Measurements from ENCODE around the gene ANKUB1.

Gene ANKUB1

GRCh38 chr3:149752788-149753136 is 39.6 kb downstream of the ANKUB1 start:
- DNase-seq, result no peak

GRCh38 chr3:149752051-149752787 is 40.1 kb downstream of the ANKUB1 start, which contains the start of gene COMMD2:
Gene COMMD2 (minus strand): TSS chr3:149752489. CDS start chr3:149752444, 45 bp downstream.
- DNase-seq, result peak; percentile 72

- DNase-seq, result no peak
Measured at GRCh38 chr3:149751551-149751950, 40.8 kb downstream of the ANKUB1 start.

DNA sequence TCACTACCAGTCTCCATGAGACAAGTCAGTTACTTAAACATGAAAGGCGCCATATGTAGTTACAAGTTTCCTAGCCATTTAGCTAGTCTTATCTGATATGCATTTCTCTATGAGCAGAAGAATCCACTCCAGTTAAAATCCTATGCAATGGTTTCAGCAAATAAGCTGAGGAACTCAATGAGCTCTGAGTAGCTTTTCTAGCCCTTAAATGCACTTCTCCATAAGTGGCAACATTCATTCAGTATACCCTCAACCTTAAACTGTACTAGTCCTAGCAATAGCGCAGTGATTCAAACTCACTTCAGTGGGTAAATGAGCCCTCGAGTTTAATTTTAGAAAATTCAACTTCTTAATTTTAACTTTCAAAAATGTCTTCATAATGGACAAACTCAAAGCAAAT is 47.7 kb downstream of the ANKUB1 start:
- no peak for DNase-seq

DNA sequence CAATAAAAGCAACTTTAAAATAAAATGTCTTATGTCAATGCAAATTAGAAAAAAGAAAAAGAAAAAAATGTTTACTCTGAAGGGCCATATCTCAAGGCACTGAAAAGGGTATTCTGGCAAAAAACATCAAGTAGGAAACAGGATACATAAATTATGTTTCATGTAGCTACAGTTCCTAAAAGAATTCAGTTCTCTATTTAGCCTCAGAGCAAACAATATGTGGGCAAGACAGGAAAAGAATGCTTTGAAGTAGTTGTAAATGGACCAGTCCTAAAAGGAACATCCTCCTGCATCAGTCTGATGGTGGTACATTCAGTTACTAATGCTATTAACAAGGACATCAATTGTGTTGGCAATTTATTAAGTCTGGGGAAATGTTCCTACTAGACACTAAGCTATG is 48.2 kb downstream of the ANKUB1 start:
- no peak for DNase-seq

- DNase-seq, result no peak
Measured at GRCh38 chr3:149739396-149739795, 53.0 kb downstream of the ANKUB1 start.

DNA sequence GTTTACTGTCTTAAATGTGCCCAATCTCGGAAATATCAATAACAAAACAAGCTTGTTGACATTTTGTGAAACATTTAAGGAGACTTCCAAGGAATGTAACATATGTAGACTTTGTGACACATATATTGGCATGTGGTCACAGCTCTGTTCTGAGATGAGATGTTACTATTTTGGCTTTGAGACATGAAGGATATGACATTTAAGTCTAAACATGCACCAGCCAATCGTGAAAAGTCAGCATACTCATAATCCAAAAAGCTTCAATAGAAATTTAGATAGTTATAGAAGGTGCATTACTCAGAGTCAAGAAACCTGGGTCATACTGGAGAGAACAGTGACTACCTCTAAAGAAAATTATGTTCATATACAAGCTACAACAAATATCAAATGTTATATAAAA is 53.5 kb downstream of the ANKUB1 start:
- DNase-seq, result no peak

GRCh38 chr3:149736953-149737205 is 55.5 kb downstream of the ANKUB1 start:
- DNase-seq, result no peak

GRCh38 chr3:149736175-149736952 is 56.0 kb downstream of the ANKUB1 start:
- no peak for DNase-seq

DNA sequence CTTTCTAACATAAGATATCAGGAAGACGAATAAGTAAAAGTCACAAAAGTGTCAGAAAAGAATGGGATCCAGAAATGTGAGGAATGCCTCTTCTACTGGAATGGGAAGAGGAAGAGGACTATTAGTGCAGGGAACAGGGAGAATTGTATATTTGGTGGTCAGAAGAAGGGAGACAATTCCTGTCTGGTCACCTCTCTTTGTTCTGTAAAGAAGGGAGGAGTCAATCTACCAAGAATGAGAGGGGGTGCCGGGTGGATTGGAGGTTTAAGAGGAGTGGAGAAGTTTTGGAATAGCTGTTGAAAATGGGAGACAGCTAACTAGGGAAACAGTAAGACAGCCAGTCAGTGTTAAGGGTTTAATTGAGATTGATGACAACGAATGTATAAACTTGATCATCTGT is 60.1 kb downstream of the ANKUB1 start:
- no peak for DNase-seq

DNA sequence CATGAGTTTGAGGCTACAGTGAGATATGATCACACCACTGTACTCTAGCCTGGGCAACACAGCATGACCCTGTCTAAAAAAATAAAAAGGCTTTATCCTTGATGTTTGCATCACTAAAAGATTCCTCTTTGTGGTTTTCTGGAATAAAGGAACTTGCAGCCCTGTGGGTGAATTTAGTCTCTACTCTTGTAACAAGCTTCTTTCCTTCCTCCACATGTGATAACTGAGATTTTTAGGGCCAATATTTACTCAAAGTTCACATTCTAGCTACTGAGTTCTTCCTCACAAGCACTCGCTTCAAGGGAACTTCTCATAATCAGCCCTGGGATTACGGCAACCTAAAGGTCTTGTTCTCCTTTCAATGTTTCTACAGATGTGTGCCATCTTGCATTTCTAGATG is 64.7 kb downstream of the ANKUB1 start:
- DNase-seq, result no peak

DNA sequence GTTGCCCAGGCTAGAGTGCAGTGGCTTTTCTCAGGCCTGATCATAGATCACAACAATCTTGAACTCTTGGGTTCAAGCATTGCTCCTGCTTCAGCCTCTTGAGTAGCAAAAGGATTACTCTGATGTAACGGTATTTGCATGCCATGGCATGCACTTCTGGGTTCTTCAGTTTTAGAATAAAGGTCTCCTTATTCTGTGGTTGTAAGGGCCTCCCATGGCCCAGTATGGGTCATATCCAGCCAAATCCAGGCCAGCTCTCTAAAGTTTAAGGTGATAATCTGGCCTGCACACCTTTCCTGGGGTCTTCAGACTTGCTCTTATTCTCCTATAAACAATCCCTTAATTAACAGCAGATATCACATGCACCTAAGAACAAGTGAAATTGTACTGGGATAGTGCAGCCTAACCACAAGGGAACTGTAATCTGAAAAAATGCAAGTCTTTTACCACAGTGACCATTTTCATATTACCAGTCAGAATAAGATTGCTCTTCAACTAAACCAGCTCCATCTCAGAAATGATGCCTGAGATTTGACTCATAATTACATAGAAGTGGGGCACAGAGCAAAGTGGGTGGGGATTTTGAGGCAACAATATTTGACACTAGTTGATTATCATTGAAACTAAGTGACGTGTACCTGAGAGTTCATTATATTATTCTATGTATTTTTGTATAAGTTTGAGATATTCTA is 65.5 kb downstream of the ANKUB1 start:
- no peak for DNase-seq

DNA sequence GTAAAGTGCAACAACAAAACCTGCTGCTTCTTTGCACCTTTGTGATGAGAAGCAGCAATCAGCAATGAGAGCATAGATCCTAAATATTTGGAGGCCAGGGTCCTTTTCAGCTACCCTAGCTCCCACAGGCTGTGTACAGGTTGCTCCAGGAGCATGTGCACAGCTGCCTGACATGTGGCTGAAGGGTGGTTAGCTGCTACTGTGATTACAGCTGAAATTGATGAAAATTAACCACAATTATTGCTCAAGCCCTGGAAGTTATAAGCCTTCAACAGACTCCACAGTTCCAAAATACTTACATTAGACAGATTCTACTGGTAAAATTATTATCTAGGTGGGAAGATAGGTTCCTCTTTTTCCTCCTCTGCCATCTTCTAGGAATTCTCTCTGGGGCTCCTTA is 68.6 kb downstream of the ANKUB1 start:
- no peak for DNase-seq

- DNase-seq, result no peak
Measured at GRCh38 chr3:149720918-149721317, 71.4 kb downstream of the ANKUB1 start.

DNA sequence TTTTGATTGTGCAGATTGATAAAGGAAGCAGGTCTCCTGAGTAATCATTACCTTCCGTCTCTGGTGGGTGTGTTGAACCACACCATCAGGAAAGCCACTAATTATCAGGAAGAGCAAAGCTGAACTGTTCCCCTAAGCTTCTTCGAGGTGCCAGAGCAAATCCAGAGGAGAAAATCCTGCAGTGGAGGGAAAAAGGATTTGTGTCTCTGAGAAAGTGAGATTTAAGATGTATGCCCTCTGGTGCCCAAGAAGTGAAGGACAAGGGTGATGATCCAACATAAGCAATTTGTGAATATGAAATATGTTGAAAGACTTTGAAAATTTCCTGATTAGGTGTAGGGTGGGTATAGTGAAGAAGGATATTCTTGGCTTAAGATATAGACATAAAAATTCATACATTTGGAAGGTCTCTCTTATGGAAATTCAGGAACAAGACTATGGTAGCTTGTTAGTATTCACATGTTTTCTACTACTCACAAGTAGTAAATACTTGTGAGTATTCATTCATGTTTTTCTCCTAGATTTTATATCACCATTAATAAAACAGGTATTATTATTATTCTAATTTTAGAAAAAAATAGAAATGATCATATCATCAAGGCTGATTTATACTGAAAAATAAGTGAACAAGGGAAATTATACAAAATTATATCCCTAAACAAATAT is 74.8 kb downstream of the ANKUB1 start:
- DNase-seq, result no peak

- DNase-seq, result no peak
Measured at GRCh38 chr3:149716984-149717383, 75.4 kb downstream of the ANKUB1 start.

DNA sequence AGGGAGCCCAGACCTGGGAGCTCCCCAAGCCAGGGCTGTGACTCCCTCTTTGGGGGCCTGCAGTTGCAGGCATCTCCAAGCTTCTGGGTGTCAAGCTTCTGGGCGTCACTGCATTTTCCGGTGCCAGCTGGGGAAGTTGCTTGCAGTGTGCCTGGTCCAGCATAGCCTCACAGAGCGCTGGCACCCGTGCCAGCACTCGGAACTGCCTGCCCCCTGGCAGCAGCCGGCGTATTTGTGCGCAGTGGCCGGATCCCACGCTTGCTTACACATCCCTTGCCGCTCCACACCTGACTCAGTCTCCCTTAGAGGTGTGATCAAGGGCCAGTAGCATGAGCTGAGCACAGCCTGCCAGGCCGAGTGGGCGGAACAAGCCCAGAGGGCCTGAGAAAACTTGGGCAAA is 77.1 kb downstream of the ANKUB1 start:
- DNase-seq, result no peak

DNA sequence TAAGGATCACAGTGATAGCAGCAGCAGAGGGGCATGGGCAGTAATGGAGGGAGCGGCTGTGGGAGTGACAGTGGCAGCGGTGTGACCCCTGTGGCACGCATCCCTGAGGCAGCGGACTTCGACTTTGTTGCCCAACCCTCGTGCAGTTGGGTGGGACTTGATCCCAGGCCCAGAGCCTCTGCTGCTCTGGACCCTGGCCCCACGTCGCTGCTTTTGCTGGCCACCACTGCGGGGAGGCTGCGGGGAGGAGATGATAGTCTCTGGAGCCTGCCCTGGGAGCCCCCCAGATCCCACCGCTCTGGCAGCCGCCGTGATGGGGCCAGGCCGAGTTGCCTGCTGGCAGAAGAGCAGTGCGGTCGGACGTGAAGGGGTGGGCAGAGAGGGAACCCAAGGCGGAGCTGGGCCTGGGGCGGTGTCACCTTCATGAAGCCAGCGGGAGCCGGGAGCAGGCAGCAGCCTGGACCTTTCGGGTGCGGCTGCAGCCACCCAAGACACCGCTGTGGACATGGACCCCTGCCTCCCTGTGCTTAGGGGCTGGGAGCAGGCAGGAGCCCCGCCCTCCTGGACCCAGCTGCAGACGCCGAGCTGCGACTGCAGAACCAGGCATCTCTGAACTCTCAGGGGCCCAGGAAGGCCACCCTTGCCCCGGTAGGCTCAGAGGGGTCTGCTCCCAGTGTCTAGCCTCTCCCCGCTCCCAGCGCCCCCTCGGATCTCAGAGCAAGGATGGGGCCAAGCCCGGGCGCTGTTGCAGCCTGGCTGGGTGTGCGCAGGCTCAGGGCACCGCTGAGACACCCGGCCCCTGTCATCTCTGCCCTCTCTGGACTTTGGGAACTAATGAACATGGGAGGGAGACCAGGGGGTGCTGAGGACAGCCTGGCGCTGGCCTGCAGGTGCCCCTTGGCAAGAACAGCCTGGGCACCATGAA is 78.4 kb downstream of the ANKUB1 start:
- DNase-seq, result no peak
